ENCODE results near the gene C2CD2L. TPM values are rescaled to one million over a fixed set of nuclear protein-coding genes. Genes with fewer than 3 reads are reported as not detected.

The C2CD2L gene
- total and polyA plus RNA-seq, 2 of the 13 experiments (the other 11 are each of a cell fraction or from before 2014, with no cell fraction given), result 3.7 to 5.5 TPM

DNA sequence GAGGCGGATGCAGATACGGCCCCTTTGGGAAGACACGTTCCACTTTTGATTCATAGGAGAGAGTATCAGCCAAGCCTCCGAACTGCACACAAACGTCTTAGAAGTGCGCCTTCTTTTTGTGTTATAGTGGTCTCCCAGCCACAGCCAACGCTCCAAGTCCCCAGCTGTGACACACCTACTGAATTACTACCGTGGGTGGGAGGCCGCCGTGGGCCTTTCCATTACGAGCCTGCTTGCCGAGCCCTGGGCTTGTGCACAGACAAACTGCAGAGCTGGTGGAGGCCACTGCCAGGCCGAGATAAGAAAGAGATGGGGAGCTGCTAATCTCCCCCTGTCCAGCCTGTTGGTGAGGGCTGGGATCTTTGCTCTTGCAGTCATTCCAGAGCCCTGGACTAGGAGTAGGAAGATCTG, 21.7 kb upstream of the C2CD2L start (continued):
- TF ChIP-seq ZNF749 (CRISPR knock-in tag; IDR thresholded peaks at IDR 0.05; ENCODE audit: borderline replicate concordance) (no peak), SNAPC2 (CRISPR knock-in tag; IDR thresholded peaks at IDR 0.05) (no peak), FOXP4 (CRISPR knock-in tag; IDR thresholded peaks at IDR 0.05) (no peak), HOXA5 (CRISPR knock-in tag; IDR thresholded peaks at IDR 0.05) (0 out of 2 replicates have a peak, but pooled peaks have one; percentile 13), PLSCR1 (CRISPR knock-in tag; IDR thresholded peaks at IDR 0.05; ENCODE audit: borderline replicate concordance) (no peak), MZF1 (CRISPR knock-in tag; IDR thresholded peaks at IDR 0.05; ENCODE audit: borderline replicate concordance) (no peak), ZNF256 (CRISPR knock-in tag; conservative IDR thresholded peaks at IDR 0.05) (no peak), FOXO4 (CRISPR knock-in tag; conservative IDR thresholded peaks at IDR 0.05) (no peak), ZFX (CRISPR knock-in tag; IDR thresholded peaks at IDR 0.05; ENCODE audit: low read depth) (peak; percentile 43; the same call in 1 of the 2 replicates), ZNF879 (CRISPR knock-in tag; IDR thresholded peaks at IDR 0.05) (peak; percentile 46; the same call in 1 of the 2 replicates)

All from HepG2 (cell line).